Forelimb muscle (tissue), 1 donor: ENCODE measurements around the gene SLC26A4. TPM values are rescaled to one million over a fixed set of nuclear protein-coding genes. Genes with fewer than 3 reads are reported as not detected.
A peak's percentile ranks its signal among the peaks of the same experiment; 100 is the strongest.

Experiments used
- DNase-seq: peaks from one replicate; pipeline ENCODE4 v3.0.0-alpha.2; 2013; ENCODE audit warnings: low read depth
- polyA plus RNA-seq: library from polyadenylated mRNA; unstranded; fragments of 120-200 nt; gene quantifications from one replicate; pipeline ENCODE4 v1.2.1, GENCODE V29; 2013; ENCODE audit not compliant: insufficient read length

The SLC26A4 gene
- polyA plus RNA-seq, 1 donor = 0.73 TPM

- no peak for DNase-seq
These were observed 33.8 kb downstream of the SLC26A4 start for GRCh38 chr7:107694386-107694785.

DNA sequence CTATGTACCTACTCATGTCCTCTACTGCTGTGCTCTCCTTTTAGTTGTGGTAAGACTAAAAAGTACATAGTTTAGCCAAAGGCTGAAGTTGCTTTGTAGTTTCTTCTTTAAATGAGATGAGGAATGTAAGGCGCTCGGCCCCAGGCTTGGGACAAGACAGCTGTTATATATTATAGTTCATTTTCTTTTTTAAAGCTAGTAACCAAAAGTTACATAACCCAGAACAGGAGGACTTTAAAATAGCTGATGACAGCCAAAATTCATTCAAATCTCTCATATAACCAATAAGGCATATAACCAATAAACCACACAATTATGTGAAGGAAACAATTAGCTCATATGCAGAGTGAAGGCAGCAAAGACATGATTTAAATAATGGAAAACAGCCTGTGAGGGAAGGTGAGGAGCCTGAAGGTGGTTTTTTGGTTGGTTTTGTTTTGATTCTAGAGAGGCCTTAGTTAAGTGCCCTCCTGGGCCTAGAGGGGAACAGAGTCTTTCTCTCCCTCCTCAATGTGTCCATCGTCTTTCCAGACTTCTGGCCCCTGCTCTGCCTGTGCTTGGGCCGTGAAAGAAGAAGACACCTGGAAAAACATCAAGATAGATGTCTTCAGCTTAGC lies 35.8 kb downstream of the SLC26A4 start:
- DNase-seq = no peak

- DNase-seq = no peak
These were observed 36.9 kb downstream of the SLC26A4 start for GRCh38 chr7:107697321-107698049.

DNA sequence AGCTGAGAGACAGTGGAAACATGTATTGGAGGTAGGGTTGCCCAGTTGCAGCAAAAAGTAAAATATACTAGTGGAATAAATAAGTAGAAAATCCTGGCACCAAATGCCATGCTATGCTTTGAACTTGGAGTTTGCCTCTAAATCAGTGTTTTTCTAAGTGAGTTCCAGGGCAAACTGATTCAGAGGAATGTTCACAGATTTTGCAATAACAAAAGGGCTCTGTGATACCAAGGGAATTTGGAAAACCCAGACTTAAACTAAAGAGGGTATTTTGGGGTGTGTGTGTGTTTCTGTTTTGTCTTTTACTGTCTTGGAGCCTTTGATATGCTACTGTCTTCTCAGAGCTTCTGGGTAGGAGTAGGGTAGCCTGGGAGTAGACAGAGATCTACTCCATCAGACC lies 39.9 kb downstream of the SLC26A4 start:
- DNase-seq = no peak

DNA sequence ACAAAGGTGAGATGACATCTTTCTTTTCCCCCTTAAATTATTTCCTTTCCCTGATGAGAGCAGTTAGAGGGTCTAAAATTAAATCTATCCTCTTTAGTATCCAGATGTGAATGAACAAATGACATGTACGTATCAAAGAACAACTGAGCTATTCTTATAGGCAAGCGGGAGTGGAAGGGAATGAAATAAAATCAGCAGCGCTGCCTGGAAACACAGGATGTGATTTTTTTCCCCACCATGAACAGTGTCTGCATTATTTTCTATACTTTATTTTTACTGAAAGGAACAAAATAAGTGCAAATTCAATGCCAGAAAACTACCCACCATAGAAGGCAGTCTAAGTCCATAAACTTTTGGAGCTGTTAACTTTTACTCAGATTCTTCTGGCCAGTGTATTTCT lies 40.6 kb downstream of the SLC26A4 start:
- DNase-seq = no peak

DNA sequence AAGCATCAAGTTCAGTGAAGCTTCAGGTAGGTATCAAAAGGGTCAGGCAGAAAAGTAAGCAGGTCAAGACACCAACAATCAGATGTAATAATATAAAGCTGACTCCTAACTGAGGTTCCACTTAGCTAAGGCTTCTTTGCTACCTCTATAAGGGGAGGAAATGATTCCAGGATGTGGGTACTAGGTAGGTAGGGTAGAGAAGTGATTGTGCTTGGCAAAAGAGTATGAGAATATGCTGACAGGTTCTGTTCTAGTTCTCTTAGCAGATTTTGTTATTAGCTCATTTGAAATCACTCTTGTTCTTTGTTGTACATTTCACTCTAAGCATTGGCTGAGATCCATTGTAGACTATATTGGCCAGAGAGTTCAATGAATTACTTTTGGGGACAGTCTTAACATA lies 42.6 kb downstream of the SLC26A4 start:
- no peak for DNase-seq

DNA sequence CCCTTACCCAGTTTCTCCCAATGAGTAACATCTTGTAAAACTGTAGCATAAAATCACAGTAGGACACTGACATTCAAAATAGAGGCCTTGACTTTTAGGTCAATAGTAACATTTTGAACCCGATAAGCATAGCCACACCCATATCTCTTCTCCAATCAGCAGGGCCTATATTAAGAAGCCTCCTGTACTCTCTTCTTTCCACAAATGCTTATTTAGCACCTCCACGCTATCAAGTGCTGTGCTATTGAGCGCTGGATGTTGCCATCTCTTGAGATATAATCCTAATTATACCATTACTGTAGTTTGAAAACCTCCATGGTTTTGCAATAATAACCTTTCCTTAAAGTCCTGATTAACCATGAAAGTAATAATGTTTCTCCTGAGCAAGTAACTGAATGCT lies 43.2 kb downstream of the SLC26A4 start:
- no peak for DNase-seq

DNA sequence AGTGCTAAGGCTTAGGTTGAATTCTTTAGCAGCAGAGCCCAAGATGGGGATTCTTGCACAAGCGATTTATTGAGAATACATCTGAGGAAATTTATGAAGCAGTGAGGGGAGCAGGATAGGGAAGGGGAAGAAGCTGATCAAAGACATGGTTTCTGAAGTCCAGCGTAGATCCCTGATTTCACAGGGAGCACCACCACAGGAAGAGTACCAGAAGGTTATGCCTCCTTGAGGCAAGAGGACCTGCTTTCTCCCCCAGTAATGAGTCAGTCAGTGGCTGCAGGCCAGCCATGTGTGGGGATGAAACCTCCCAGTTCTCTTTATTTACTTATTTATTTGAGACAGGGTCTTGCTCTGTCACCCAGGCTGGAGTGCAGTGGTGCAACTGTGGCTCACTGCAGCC lies 48.3 kb downstream of the SLC26A4 start:
- no peak for DNase-seq

DNA sequence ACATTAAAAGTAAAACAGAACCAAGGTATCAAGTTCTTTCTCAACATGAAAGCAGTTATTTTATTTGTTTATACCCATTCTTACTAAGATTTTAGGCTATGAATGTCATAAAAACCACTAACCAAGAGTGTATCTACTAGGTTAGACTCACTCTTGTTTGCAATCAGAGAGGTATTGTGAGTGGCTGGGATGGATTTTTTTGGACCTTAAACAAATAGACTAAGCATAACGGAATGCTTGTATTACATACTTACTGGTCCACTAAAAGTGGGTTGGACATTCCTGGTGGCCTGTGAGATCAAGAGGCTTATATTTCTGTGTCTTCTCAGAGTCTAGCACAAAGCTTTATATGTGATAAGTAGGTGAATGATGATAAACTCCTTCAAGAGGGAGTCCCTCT lies 50.7 kb downstream of the SLC26A4 start:
- no peak for DNase-seq

GRCh38 chr7:107712025-107712424 lies 51.4 kb downstream of the SLC26A4 start:
- DNase-seq = no peak

GRCh38 chr7:107712896-107713295 lies 52.3 kb downstream of the SLC26A4 start:
- no peak for DNase-seq

DNA sequence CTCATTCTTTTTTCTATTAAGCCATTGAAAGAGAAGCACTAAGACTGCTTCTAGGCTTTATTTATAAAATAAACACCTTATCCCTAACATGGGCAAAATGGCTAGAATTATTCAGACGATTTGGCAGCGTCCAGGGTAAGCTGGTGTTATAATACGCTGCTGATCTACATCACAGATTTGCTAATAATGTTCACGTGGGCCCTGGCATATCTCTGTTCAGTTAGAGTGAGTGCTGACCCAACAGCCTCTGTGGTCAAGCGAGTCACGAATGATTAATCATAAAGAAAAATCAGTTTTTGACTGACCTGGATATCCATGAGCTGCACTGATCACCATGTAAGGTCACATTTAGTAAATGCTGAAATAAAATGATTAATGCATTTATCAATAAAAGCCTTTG lies 54.9 kb downstream of the SLC26A4 start:
- no peak for DNase-seq

DNA sequence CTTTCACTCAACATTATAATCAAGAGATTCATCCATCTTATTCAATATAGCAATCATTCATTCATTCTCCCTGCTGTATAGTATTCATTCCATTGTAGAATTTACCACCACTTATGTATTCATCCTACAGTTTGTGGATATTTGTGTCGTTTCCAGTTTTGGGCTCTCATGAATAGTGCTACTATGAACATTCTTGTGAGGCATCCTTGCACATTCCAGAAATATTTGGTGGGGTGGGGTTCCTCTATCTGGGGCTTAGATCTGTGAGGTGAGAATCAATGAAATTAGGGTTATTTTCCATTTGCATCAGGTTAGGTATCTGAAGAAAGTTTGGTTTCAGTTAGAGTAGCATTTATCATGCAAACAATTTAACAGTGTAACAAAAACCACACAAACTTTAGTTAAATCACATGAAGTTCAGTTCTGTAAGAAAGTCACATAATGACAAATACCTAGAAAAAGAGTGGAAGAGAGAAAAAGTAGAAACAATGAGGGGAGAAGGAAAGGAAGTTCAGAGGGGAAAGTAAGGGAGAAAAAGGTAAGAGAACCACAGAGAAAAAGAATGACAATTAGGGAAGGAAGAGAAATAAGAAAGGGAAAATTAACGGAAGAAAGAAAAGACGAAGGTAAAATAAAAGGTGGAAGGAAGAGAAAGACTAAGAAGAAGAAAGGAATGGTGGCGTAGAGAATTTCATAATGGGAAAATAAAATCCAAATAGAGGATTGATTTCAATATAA lies 58.0 kb downstream of the SLC26A4 start:
- DNase-seq = no peak

DNA sequence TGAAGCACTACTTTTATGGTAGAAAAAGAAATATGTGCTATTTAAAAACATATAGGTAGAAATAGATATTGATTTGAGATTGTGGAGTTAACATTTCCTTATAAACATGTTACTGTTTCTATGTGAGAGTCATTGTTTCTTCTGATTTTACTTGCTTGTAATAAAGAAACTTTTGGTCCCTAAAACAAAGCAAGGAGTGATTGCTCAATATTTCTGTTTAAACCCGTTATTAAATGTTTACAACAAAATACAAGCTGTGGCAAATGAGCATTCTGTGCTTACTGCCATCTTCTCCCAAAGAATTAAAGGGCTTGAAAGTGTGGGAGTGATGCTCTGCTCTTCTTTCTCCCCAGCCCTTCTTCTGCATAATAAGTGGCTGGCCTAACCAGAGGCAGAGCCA lies 60.7 kb downstream of the SLC26A4 start:
- no peak for DNase-seq

DNA sequence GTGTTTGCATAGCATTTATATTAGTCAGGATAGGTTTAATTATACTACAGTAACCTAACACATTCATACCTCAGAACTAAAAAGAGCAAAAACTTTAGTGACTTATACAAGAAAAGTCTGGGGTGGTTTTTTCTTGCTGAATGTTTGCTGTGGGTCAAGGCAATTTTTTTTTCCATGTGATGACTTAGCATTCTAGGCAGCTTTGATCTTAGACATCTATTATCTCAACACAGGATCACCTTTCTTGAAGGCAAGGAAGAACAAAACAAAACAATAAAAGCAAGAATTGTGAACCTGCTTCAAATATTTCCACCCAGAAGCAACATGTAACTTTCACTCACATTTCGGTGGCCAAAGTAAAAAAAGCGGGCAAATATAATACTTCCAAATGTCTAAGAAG lies 62.6 kb downstream of the SLC26A4 start:
- DNase-seq = no peak

DNA sequence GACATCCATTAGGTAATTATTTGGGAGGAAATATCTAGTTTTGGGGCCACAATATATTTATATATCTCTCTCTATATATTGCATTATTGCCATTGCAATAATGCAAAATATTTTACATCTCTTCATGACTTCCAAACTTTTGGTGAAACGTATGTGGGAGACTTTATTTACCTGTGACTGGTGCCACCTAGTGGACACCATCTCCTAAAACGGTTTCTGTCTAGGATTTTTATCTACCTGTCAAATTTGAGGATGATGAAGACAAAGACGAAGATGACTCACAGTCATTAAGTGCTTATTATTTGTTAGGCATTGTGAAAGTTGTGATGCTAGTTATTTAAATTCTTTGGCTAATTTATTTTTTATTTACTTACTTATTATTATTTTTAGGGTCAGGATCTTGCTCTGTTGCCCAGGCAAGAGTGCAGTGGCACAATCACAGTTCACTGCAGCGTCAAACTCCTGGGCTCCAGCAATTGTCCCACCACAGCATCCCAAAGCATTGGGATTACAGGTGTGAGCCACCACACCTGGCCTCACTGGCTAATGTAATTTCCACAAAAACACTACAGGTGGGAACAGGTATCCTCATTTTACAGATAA lies 64.6 kb downstream of the SLC26A4 start:
- DNase-seq = peak; percentile 47

DNA sequence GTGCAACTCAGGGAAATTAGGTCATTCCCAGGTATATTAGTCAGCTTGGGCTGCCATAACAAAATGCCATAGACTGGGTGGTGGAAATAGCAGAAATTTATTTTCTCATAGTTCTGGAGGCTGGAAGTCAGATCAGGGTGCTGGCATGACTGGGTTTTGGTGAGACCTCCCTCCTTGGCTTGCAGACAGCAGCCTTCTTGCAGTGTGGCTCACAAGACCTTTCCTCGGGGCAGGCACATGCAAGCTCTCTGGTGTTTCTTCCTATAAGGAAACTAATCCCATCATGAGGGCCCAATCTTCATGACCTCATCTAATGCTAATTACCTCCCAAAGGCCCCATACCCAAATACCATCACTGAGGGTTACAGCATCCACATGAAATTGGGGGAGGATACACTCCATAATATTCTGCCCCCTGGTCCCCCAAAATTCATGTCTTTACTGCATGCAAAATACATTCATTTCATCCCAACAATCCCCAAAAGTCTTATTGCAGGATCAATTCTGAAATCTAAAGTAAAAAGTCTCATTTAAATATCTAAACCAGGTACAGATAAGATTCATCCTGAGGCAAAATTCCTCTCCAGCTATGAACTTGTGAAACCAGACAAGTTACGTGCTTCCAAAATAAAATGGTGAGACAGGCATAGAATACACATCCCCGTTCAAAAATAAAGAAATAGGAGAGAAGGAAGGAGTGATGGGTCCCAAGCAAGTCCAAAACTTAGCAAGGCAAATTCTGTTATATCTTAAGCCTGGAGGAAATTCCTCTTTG lies 65.9 kb downstream of the SLC26A4 start:
- DNase-seq = no peak

DNA sequence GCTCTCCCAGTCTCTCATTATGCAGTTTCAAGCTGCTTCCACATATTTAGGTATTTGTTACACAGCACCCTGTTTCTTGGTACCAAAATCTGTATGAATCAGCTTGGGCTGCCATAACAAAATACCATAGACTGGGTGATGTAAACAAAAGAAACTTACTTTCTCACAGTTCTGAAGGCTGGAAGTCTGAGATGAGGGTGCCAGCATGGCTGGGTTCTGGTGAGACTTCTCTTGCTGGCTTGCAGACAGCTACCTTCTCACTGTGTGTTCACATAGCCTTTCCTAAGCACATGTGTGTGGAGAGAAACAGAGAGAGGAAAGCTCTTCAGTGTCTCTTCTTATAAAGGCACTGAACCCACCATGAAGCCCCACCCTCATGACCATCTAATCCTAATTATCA lies 67.6 kb downstream of the SLC26A4 start:
- DNase-seq = no peak

- no peak for DNase-seq
These were observed 82.3 kb downstream of the SLC26A4 start for GRCh38 chr7:107742678-107743566.

GRCh38 chr7:107743567-107744344 lies 83.1 kb downstream of the SLC26A4 start, which contains the start of gene CBLL1:
CBLL1 (plus strand) TSS chr7:107744142; CDS start chr7:107744164, 22 bp downstream.
- peak; percentile 93 for DNase-seq
